ENCODE measurements around the gene ADK.

The ADK gene

DNA sequence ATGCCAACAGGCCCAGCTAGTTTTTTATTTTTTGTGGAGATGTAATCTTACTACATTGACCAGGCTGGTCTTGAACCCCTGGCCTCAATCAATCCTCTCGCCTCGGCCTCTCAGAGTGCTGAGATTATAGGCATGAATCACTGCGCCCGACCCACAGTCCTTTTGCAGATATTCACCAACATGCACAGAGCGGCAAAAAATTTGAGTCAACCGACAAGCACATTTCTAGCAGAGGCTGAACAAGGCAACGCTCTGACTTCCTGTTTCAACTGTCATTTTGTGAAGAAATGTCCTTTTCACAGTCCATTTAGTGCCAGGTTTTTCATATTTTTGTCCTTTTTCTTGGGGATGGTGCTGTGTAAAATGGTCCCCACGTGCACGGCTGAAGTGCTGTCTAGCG lies 604.3 kb downstream of the ADK start:
- DNase-seq, result peak; percentile 23

All from activated CD8-positive, alpha-beta memory T cell treated with anti-CD3 and anti-CD28 coated beads, Interleukin-2, amount 50 U/mL, for 48 hours (primary cell).